ENCODE measurements around the gene MAGEB4.
"Not testable (repeated sequence)": the region's sequence is repeated elsewhere in the genome, so short reads cannot be mapped to it uniquely, and the experiment has no call there.

Gene MAGEB4

DNA sequence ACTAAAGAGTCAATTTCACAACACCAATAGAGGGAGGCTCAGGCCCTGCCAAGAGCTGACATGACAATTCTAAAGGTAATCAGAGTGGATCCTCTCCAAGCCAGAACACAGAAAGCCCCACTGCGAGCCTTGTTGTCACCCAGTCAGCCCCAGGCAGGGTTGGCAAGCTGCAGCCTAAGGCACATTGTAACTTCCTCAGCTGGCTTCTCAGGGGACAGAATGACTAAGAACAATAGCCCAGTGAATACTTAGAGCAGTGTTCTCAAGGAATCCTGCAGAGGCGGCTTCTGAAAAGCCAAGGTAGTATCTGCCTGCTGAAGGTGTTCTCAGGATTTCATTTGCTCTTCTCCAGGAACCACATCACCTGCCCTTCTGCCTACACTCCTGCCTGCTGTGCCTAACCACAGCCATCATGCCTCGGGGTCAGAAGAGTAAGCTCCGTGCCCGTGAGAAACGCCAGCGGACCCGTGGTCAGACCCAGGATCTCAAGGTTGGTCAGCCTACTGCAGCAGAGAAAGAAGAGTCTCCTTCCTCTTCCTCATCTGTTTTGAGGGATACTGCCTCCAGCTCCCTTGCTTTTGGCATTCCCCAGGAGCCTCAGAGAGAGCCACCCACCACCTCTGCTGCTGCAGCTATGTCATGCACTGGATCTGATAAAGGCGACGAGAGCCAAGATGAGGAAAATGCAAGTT lies at the start of gene MAGEB4:
Gene MAGEB4, plus strand, starts transcription at position 277 of the 692 bp plus-strand sequence. Its CDS starts 136 bp downstream, at position 413.
- no peak for DNase-seq (ENCODE audit: low read depth)

DNA sequence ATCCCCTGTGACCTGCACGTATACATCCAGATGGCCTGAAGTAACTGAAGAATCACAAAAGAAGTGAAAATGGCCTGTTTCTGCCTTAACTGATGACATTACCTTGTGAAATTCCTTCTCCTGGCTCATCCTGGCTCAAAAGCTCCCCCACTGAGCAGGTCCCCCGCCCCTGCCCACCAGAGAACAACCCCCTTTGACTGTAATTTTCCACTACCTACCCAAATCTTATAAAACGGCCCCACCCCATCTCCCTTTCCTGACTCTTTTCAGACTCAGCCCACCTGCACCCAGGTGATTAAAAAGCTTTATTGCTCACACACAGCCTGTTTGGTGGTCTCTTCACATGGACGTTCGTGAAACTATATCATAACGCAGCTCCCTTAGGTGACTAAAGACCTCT lies 47.9 kb upstream of the MAGEB4 start:
- not testable (repeated sequence) for DNase-seq (ENCODE audit: low read depth)

DNA sequence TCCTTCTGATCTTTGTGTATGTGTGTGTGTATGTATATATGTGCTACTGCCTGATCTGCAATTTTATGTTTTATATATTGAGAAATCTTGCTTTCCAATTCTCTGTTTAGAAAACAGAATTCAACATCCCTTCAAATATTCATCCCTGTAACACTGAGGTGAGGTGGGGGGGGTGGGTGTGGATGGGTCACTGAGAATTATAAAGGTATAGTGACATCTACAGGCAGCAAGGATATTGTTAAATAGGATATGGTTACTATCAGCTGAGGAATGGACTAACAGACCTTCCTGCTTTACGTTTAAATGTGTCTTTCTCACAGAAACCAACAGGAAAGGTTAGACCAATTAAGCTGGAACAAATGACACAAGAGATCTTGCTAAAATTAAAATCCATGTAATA lies 45.5 kb upstream of the MAGEB4 start:
- no peak for DNase-seq (ENCODE audit: low read depth)

- no peak for DNase-seq (ENCODE audit: low read depth)
These were observed 29.6 kb upstream of the MAGEB4 start for GRCh38 chrX:30212172-30212571.

DNA sequence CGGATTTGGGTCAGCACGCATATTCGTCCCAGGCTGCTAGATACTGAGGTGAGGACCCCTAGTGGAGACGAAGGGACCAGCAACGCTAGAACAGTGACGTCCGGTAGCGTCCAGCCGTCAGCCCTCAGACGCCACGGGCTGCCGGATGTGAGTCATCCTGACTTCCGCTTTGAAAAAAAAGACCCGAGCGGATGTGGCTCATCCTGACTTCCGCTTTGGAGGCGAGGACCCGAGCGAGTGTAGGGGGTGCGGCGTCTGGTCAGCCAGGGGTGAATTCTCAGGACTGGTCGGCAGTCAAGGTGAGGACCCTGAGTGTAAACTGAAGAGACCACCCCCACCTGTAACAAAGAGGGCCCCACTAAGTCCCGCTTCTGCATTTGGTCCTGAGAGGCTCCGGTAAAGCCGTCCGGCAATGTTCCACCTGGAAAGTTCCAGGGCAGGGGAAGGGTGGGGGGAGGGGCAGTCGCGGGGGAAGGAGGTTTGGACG lies 26.4 kb upstream of the MAGEB4 start, which contains the start of gene MAGEB2:
Gene MAGEB2, plus strand, starts transcription at position 207 of the 487 bp plus-strand sequence. CDS start 3,018 bp downstream, outside the sequence.
- no peak for DNase-seq (ENCODE audit: low read depth)

DNA sequence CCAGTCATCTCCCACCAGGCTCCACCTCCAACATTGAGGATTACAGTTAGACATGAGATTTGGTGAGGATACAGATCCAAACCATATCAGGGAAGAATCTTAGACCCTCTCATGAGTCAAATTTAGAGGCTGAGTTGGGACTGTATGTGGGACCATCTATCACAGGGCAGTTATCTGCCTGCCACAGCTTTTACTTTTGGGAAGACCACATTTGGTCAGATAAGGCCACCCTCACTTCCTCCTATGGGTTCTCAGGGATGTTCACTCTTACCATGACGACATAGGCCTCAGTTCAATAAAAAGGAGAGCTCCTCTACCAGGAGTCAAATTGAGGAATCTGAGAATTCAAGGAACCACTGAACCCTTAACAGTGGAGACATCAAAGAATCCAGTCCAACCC lies 24.3 kb upstream of the MAGEB4 start:
- no peak for DNase-seq (ENCODE audit: low read depth)

DNA sequence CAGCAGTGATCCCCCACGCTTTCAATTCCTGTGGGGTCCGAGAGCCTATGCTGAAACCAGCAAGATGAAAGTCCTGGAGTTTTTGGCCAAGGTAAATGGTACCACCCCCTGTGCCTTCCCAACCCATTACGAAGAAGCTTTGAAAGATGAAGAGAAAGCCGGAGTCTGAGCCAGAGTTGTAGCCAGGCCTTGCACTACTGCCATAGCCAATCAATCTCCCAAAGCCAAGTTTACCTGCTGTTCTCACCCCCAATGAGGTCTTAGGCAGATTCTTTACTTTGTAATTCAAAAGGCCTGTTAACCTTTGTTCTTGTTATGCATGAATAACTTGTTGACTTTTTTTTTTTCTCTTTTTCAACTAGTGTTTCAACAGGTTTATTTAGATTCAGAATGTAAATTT lies 22.4 kb upstream of the MAGEB4 start:
- DNase-seq (ENCODE audit: low read depth): no peak

DNA sequence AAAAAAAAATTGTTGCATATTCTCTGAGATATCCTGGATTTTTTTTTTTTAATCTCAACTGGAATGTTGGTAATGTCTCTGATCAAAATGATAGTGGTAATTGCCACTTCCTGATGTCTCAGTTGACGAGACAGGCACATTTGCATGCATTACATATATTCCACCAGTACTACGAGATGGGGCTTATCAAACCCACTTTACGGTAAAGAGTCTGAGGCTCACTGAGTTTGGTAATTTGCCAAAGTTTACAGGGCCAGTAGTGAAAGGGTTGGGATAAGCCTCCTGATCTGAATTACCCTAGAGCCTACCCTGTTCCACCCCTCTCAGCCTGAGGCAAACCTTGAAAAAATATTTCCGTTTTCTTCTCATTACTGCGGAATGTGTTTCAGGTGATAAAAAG lies 21.1 kb upstream of the MAGEB4 start:
- no peak for DNase-seq (ENCODE audit: low read depth)

- no peak for DNase-seq (ENCODE audit: low read depth)
These were observed 17.3 kb upstream of the MAGEB4 start for GRCh38 chrX:30224536-30224935.

GRCh38 chrX:30228526-30228925 lies 13.3 kb upstream of the MAGEB4 start:
- no peak for DNase-seq (ENCODE audit: low read depth)

GRCh38 chrX:30230395-30230794 lies 11.4 kb upstream of the MAGEB4 start, which contains the start of gene MAGEB3:
Gene MAGEB3, plus strand, starts transcription at chrX:30230657. Its CDS starts 5,268 bp downstream, at chrX:30235925.
- no peak for DNase-seq (ENCODE audit: low read depth)

DNA sequence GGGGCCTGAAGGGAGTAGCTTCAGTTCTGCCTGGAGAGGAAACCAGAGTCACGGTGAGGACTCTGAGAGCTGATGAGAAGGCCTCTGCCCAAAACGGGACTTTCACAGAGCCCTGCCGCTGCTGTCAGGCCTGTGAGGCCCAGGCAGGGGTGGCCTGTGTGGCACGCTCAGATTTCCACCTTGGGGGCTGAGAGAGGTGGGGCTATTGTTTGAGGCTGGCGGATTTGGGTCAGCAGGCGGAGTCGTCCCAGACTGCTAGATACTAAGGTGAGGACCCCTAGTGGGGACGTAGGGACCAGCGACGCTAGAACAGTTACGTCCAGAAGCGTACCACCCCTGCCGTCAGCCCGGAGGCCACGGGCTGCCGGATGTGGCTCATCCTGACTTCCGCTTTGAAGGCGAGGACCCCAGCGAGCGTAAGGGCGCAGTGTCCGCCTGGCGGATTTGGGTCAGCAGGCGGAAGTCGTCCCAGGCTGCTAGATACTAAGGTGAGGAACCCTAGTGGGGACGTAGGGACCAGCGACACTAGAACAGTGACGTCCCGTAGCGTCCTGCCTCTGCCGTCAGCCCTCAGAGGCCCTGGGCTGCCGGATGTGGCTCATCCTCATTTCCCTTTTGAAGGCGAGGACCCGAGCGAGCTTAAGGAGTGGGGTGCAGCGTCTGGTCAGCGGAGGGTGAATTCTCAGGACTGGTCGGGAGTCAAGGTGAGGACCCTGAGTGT lies 5.1 kb downstream of the MAGEB4 start, which contains the start of gene MAGEB1:
Gene MAGEB1, plus strand, starts transcription at position 378 of the 721 bp plus-strand sequence. CDS start 3,348 bp downstream, outside the sequence.
- DNase-seq (ENCODE audit: low read depth): no peak

GRCh38 chrX:30248854-30249253 lies 7.1 kb downstream of the MAGEB4 start:
- DNase-seq (ENCODE audit: low read depth): no peak

GRCh38 chrX:30253257-30253656 lies 11.5 kb downstream of the MAGEB4 start:
- DNase-seq (ENCODE audit: low read depth): no peak

- no peak for DNase-seq (ENCODE audit: low read depth)
These were observed 18.1 kb downstream of the MAGEB4 start for GRCh38 chrX:30259927-30260326.

- no peak for DNase-seq (ENCODE audit: low read depth)
These were observed 19.2 kb downstream of the MAGEB4 start for GRCh38 chrX:30261012-30261411.

GRCh38 chrX:30262763-30263162 lies 21.0 kb downstream of the MAGEB4 start:
- DNase-seq (ENCODE audit: low read depth): no peak

GRCh38 chrX:30270639-30271038 lies 28.8 kb downstream of the MAGEB4 start:
- no peak for DNase-seq (ENCODE audit: low read depth)

DNA sequence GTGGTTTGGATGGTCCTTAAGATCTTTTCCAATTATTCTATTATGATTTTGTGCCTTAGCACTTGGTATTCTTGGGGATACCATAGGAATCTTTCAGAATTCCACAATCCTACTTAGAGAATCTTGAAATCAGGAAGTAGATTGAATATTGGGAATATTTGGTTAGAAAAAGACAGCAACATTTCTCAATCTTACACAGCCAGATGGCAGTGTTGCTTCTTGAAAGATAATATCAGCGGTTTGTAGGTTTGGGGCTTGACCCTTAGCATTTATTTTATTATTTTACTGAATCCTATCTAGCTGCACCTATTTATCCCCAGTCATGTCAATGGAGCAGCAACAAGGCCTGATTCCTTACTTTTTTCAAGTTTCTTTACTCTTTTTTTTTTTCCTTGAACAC lies 33.7 kb downstream of the MAGEB4 start:
- no peak for DNase-seq (ENCODE audit: low read depth)

DNA sequence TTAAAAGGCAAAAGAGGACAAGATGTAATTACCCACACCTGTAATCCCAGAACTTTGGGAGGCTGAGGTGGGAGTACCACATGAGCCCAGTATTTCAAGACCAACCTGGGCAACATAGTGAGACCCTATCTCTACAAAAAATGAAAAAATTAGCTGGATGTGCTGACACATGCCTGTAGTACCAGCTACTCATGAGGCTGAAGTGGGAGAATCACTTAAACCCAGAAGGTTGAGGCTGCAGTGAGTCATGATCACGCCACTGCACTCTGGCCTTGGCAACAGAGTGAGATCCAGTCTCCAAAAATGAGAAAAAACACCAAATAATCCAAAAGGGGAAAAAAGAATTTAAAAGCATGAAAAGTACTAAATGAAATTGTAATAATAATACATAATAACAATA lies 36.6 kb downstream of the MAGEB4 start:
- no peak for DNase-seq (ENCODE audit: low read depth)

- no peak for DNase-seq (ENCODE audit: low read depth)
These were observed 38.6 kb downstream of the MAGEB4 start for GRCh38 chrX:30280428-30280827.

GRCh38 chrX:30282527-30282926 lies 40.7 kb downstream of the MAGEB4 start:
- DNase-seq (ENCODE audit: low read depth): no peak
